Central memory CD4-positive, alpha-beta T cell (primary cell): Measurements from ENCODE around the gene EXOC4.
"Not testable (repeated sequence)": the region's sequence is repeated elsewhere in the genome, so short reads cannot be mapped to it uniquely, and the experiment has no call there.

Experiments
- DNase-seq: peaks from one replicate; pipeline ENCODE4 v3.0.0; 2022
- total RNA-seq, 3 experiments: gene quantifications; one replicate each; lab custom pipeline; 2026; lab: John Stamatoyannopoulos, UW

EXOC4 gene
- total RNA-seq: 42.2 to 91.6 (median 82.1) reads per million in 3 experiments

DNA sequence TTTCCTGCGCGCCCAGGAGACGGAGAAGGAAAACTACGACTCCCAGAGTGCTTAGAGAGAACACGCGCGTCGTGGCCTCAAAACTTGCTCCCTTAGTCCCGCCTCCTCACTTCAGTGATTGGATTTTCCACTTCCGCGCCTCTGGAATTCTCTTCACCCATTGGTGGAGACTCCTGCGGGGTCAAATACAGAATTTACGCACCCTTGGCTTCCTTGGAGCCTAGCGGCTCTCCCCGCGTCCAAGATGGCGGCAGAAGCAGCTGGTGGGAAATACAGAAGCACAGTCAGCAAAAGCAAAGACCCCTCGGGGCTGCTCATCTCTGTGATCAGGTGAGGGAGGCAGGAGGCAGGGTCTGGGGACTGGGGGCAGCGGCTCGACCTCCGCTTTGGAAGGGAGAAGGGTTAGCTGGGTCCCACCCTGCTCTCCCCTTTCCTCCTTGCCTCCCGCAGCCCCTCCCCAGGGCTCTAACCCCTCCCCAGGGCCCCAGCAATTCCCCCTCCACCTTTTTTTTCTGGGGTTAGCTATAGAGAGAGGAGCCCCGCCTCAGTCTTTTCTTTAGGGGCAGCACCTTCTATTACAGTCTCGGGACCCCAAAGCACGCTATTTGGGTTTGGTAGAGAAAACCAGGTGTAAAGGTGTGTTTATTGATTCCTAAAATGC, at the start of gene EXOC4:
TSS of gene EXOC4 (plus strand) at position 221 of the 661 bp plus-strand sequence.
- DNase-seq: peak; percentile 97

DNA sequence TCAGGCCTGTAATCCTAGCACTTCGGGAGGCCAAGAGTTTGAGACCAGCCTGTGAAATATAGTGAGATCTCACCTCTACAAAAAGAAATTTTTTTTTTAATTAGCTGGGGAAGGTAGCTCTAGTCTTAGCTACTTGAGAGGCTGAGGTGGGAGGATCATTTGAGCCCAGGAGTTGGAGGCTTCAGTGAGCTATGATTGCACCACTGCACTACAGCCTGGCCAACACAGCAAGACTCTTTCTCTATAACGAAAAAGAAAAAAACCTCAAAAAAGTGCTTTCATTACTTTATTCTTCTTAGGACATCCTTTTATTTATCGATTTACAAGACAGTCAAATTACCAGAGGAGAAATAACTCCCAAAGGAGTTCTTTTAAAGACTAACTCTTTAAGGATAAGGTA, 49.4 kb upstream of the EXOC4 start:
- DNase-seq: no peak

DNA sequence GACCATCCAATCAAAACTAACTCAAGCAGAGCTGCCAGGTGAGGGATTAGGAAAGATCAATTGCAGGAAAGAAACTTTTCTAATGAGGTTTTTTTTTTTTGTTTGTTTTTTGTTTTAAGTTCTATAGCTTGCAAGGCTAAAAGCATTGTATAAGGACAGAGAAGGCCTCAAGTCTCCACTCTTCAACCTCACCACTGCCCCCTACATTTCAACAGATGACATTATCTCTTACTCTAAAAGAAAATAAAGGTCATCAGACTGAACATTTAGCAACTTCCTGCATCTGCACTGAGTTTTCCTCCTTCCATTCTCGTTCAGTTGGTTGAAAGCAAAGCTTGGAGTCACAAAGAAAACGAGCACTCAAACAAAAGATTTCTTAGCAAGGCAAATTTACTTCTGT, 45.2 kb upstream of the EXOC4 start:
- no peak for DNase-seq

DNA sequence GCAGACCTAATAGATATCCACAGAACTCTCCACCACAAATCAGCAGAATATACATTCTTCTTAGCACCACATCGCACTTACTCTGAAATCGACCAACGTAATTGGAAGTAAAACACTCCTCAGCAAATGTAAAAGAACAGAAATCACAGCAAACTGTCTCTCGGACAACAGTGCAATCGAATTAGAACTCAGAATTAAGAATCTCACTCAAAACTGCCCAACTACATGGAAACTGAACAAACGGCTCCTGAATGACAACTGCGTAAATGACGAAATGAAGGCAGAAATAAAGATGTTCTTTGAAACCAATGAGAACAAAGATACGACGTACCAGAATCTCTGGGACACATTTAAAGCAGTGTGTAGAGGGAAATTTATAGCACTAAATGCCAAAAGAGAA, 42.1 kb upstream of the EXOC4 start:
- not testable (repeated sequence) for DNase-seq

DNA sequence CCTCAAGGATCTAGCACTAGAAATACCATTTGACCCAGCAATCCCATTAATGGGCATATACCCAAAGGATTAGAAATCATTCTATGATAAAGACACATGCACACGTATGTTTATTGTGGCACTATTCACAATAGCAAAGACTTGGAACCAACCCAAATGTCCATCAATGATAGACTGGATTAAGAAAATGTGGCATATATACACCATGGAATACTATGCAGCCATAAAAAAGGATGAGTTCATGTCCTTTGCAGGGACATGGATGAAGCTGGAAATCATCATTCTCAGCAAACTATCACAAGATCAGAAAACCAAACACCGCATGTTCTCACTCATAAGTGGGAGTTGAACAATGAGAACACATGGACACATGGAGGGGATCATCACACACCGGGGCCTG, 39.1 kb upstream of the EXOC4 start:
- DNase-seq: not testable (repeated sequence)

DNA sequence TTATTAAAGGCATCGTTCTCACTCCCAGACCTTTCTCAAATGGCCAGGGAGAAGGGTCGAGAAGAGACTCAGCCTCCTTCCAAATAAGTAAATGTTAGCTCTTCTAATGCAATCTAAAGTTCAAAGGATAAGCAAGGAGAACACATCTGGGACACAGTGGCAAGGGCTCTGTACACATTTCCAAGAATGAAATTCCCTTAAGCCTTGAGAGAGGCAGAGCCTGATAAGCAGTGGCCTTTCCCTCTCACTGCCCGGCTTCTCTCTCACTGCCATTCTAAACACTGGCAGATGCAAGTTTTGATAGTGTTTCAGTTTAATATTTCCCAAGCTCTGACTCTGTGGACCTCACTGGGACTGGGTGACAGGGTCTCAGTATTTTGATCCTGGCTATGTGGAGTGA, 35.1 kb upstream of the EXOC4 start:
- DNase-seq: no peak

DNA sequence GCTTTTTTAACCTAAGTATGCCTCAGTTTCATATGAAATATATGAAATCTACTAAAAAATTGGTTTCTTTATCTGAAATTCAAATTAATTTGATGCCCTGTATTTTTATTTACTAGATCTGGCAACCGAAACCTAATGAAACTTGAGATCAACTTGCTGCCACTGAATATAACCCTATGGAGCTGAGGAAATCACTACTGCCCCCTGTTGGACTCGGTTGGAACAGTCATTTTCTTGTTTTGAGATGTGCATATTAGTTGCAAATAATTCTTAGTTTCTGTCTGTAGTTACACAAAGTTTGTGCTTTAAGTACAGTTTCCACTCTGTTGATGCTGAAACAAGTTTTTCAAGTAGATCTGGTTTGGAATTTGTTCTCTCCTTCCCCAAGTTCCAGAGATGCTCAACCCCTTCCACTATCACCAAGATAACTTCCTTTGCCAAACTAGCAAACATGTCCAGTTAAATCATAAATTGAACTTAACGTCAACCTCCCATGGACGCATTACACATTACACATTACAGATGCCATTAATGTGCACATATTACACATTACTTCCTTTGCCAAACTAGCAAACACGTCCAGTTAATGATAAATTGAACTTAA, 22.2 kb upstream of the EXOC4 start:
- peak; percentile 16 for DNase-seq

DNA sequence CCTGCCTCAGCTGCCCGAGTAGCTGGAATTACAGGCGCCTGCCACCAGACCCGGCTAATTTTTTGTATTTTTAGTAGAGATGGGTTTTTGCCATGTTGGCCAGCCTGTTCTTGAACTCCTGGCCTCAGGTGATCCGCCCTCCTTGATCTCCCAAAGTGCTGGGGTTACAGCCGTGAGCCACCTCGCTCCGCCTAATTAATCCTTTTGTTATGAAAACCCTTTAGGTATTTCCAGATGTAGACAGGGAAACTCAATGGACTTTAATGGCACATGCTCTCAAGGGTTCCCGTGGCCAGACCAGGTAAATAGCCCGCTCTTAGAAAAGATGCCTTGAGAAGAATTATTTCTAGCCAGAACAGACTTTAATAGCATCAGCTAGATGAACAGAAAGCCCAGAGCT, 19.7 kb upstream of the EXOC4 start:
- no peak for DNase-seq

DNA sequence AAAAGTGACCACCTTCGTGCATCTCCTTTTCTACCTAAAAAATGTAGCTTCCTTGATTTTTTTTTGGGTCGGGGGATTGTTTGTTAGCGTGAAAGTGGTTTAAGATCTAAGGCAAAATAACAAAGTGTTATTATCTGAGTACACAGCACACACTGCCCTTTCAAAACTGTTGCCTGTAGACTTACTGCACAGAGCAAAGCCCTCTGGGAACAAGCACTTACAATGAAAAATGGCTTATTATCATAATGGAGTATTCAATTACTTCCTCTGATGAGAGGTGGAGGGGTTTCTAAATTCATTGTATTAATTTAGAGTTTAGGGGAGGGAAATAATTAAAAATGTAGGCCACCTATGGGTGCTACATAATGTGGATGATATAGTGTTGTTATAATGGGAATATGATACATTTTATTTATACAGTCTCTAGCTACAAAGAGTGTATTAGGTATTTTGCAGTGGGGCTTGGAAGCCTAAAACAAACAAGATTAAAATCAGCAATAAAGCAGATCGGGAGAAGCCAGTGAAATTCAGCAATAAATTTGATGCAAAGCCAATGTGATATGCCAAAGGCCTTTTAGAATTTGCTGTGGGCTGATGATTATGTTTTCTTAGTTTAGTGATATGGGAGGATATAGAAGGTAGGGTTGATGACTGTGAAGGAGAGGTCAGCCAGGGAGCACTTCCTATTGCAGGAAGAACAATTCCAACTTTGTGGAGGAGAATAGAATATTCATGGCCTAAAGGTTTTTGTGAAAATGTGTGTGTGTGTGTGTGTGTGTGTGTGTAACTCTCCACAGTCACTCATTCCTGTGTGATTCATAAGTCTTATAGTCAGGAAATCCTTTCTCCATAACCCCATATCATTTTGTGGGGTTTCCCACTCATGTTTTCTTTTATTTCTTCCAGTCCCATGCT, 17.7 kb upstream of the EXOC4 start:
- DNase-seq: no peak

DNA sequence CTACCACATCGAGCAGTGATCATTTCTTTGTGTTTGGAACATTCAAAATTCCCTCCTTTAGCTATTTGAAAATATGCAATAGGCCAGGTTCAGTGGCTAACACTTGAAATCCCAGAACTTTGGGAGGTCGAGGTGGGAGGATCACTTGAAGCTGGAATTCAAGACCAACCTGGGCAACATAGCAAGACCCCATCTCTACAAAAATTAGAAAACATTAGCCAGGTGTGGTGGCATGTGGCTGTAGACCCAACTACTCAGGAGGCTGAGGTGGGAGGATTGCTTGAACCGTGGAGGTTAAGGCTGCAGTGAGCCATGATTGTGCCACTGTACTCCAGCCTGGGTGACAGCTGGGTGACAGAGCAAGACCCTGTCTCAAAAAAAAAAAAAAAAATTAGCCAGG, 15.3 kb upstream of the EXOC4 start:
- DNase-seq: no peak

DNA sequence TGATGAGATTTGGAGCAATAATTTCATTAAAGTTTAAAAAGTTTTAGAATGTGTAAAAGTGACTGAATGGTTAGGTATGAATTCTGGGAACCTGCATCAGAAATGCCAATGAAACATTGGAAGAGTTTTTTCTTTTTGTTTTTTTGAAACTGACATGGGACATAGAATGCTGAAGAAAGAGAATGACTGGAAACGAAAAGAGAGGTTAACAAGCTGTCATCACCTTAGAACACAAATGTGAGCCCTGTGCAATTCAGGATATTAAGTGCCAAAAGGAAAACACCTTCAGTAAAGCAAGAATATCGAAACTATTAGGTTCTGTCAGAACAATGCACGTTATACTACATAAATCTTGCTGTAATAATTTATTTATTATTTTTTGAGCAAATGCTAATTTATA, 12.6 kb upstream of the EXOC4 start:
- DNase-seq: no peak

DNA sequence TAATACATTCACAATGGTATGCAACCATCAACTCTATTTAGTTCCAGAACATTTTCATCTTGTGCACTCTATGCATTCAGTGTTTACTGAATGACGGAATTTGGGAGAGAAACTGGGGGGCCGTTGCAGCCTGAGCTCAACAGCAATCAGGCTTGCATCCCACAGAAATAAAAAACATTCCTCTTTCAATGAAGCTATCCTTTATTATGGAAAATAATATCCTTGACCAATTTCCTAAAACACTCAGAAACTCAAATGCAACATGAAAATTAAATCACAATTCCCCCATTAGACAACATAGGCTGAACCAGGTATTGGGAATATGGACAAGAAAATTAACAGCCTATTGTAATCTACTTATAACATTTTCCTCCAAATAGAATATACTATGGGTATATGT, 6.3 kb upstream of the EXOC4 start:
- DNase-seq: no peak

DNA sequence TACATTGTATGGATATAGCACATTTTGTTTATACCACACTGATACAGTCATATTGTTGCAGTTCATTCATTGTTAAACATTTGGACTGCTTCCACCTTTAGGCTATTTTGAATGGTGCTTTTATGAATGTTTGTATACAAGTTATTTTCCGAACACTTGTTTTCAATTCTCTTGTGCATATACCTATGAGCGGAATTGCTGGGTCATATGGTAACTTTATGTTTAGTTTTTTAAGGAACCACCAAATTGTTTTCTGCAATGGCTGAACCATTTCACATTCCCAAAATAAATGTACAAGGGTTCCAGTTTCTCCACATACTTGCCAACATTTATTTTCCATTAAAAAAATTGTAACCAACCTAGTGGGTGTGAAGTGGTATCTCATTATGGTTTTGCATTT, 4.0 kb upstream of the EXOC4 start:
- DNase-seq: no peak

DNA sequence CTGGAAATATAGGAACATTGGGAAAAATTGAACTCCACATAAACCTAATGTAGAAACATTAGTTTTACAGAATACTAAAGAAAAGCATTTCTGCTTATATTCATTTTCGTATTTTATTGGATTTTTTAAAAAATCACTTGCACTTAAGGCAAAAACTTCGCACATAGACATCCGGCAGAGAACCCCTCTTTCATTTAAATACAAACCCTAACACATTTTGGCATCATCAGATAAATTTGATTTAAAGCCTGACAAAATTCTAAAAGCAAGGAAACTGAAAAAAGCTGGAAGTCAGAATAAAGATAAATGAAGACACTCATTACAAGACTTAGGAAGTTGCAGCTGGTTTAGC, 396 bp upstream of the EXOC4 start:
- DNase-seq: no peak

DNA sequence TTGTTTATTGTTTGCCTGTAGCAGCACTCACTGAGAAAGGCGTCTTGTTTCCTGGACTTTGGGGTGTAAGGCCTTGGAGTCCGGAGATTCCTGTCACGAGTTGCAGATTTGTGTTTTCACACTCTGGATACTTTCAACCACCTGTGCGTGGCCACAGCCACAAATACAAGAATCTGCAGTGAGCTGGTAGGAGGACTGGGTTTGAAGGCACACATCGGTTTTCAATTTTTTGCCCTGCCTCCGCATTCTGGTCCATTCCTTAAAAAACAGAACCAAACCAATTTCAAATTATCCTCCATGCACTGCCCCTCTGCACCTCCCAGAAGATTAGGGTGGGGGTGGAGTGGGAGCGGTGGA, 619 bp downstream of the EXOC4 start:
- DNase-seq: no peak

DNA sequence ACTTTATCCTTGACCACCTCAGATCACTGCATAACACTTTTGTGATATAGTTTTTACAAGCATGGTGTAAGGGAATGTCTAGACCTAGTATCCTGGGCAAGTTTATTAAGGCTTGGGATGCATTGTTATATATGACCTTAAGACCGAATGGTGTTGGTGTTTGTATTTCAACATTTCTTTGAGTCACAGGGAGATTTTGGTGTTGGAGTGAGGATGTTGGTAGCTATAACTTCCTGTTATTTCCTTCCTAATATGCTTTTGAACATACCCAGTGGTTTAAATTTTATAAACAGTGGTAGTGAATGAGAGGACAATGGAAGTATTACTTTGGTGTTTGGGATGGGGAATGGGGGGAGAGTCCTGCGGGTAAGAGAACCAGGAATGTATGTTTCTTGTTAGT, 2.6 kb downstream of the EXOC4 start:
- no peak for DNase-seq

DNA sequence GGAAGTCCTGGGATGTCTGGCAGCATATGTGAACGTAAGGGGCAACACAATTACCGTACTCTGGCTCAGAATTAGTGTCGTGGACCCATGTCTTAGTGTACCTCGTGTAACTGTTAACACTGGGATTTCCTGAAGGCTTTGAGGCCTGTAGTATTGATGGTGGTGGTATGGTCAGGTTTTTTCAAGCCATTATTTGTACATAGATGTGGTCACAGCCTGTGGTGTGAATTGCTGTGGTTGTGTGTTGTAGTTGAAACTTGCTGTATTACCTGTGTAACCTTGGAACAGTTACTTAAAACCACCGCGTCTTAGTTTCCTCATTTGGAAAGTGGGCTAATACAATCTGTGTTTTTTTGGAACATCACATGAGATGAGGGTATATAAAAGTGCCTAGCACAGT, 5.3 kb downstream of the EXOC4 start:
- DNase-seq: no peak

DNA sequence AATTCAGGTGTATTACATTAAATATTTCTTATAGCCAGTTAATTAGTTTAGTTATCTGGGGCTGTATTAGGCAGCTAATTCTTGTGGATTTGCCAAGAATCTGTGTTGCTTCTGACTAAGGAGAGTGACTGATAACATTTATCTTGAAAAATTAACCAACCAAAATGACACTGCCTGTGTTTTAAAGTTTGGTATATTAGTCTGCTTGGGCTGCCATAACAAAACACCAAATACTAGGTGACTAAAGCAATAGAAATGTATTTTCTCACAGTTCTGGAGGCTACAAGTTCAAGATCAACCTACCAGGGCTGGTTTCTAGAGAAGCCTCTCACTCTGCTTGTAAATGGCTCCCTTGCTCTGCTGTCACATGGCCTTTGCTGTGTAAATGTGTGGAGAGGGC, 12.9 kb downstream of the EXOC4 start:
- no peak for DNase-seq

DNA sequence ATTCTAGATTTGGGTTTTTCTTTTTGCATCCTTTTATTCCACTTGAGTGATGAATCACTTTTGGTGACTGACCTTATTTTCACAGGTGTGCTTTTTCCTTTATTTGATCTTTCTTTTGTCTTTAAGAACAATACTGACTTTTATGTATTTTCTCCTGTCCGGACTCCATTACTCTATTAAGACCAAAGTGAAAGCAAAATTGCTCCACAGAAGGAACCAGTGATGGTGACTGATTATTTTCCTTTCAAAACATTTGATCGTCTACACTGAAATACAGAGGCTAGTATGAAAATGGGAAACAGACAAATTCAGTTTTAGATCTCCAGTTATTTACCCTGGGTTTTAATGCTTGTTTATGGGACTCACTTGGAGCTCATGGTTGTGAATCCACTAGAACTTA, 15.5 kb downstream of the EXOC4 start:
- no peak for DNase-seq

DNA sequence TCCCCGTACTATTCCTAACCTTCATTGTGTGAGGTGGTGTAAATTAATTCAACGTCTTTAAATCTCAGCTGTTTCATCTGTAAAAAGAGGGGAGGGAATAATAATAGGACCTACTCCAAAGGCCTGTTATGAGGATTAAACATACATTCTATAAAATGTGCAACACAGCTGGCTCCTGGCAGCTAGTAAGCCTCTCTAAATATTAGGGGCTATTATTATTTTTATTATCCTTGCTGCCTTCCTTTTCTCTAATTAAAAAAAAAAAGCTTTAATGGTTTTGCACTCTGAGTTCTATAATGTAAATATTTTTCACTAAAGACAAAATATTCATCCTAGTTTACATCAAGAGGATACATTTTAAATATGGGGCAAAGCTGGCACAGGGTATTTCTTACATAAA, 19.5 kb downstream of the EXOC4 start:
- DNase-seq: no peak

DNA sequence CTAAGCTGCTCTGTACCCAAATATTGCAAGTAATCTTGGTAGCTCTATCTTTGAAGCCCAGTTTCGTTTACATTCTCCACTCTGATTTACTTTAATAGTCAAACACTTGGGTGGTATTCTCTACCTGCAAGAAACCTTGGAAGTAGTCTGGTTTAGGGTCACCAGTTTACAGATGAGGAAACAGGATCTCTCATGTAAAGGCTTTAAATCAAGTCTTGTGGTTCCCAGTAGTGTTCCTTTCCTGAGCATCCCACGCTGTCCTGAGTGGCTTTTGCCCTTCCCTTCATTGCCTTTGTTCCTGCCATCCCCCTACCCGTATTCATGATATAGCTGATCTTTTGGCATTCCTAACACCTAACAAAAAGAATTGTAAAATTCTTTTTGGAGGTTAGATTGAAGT, 20.3 kb downstream of the EXOC4 start:
- DNase-seq: no peak

DNA sequence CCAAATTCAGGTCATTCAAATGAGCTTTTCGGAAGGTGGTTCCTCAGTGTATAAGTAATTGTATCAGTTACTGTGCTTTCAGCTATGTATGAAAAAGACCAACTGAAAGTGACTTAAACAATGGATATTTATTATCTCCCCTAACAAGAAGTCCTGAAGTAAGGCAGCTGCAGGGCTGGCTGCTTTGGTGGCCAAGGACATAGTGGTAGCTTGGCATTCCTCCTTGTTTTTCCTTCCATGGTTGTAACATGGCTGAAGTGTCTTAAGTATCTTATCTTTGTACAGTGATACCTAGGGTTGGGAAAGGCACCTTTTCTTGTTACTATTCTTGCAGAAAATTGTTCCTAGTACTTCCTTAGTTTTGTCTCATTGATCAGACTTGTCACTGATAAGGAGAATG, 21.4 kb downstream of the EXOC4 start:
- no peak for DNase-seq

DNA sequence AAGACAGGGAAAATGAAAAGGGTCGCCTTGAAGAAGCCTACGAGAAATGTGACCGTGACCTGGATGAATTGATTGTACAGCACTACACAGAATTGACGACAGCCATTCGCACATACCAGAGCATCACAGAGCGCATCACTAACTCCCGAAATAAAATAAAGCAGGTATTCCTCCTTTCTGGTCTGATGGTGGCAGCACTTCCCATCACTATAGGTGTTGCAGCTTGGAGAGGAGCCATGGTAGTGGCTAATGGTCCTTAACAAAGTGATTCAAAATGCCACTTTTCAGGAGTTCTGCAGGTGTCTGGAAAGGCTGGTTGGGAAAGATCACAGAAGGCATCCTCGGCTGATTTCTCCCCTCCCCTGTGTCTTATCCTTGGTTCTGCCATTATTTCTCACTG, 22.1 kb downstream of the EXOC4 start:
- DNase-seq: no peak

DNA sequence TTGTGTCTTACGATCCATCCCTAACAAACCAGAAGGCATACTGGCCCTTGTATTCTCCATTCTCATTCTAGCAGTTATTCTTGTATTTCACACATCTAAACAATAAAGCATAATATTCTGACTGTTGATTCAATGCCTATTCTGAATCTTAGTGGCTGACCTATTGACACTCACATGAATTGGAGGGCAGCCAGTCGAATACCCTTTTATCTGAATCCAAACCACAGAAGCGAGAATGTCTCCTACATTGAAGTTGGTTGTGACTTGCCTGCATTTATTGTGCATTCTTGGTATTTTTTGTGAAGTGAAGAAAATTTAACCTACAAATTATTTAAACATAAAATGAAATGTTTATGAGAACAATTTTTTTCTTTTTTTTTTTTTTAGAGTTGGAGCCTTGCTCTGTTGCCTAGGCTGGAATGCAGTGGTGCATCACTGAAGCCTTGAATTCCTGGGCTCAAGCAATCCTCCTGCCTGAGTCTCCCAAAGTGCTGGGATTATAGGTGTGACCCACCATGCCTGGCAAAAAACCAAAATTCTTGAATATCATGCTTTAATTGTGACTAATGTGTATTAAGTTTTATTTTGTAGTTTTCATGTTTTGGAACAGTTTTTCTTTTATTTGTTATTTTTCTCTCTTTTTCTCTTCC, 22.7 kb downstream of the EXOC4 start:
- DNase-seq: no peak
